HG02623 (cell line): ENCODE data around the gene RCBTB1.
A peak's percentile ranks its signal among the peaks of the same experiment; 100 is the strongest.

ENCODE experiments used
- ATAC-seq: cut with Tn5 transposase; IDR thresholded peaks from one replicate; pipeline ENCODE4 v1.9.1; 2021; ENCODE audit warnings: moderate library complexity; ENCODE audit not compliant: unreplicated experiment

RCBTB1 gene

DNA sequence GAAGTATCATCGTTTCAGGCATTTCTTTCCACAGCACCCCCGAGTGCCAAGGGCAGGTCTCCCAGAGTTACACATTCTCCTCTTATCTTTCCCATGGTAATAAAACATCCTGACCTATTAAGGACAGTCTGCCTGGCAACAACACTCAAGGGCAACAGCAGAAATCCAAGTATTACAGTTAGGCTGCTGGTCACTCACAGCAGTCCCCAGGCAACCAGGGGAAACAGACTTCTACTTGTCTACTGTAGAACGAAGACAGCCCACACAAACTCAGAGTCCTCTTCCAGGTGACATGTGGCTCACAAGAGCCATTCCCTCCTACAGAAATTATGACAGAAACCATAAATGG is 24.3 kb downstream of the RCBTB1 start:
- no peak for ATAC-seq

DNA sequence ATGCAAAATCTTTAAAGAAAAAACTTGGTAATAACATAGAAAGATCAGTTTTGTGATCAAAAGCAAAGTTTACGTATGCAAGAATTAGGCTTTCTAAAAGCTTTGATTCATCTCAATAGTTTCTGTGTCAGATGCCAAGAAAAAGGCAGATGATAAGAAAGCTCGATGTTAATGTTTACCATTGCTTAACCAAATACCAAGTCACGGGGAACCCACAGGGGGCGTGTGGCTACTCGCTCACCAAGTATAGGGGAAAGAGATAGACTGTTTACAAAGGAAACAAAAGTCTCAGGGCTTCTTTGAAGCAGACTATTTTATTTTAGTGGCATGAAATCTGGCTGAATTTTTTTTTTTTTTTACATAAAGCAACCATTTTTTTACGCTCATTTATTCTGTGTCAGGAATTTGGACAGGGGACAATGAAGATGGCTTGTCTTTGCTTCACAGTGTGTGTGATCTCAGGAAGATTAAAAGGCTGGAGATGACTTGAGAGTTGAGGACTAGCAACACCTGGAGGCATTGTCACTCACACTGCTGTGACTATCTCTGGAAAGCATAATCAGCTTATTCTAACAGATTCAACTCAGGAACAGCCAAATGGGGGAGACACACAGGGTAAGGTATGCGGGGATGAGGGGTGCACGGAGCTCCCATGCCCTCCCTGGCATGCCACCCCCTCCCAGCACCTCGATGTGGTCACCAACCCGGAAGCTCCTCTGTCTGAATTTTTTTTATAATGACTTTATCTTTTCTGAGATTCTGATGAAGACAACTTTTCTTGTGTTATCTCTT is 24.9 kb downstream of the RCBTB1 start:
- ATAC-seq, result no peak

- no peak for ATAC-seq
Observed at GRCh38 chr13:49559006-49559405, 26.4 kb downstream of the RCBTB1 start.

DNA sequence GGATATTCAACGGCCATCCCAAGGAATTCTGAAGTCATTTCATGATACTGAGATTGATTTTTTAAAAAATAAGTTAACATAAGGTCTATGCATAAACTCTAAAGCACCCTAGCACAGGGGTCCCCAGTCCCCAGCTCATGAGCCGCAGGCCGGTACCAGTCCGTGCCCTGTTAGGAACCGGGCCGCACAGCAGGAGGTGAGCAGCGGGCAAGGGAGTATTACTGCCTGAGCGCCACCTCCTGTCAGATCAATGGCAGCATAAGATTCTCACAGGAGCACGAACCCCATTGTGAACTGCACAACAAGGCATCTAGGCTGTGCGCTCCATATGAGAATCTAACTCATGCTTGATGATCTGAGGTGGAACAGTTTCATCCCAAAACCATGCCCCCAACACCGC is 31.0 kb downstream of the RCBTB1 start:
- no peak for ATAC-seq

GRCh38 chr13:49553888-49554287 is 31.5 kb downstream of the RCBTB1 start:
- no peak for ATAC-seq

DNA sequence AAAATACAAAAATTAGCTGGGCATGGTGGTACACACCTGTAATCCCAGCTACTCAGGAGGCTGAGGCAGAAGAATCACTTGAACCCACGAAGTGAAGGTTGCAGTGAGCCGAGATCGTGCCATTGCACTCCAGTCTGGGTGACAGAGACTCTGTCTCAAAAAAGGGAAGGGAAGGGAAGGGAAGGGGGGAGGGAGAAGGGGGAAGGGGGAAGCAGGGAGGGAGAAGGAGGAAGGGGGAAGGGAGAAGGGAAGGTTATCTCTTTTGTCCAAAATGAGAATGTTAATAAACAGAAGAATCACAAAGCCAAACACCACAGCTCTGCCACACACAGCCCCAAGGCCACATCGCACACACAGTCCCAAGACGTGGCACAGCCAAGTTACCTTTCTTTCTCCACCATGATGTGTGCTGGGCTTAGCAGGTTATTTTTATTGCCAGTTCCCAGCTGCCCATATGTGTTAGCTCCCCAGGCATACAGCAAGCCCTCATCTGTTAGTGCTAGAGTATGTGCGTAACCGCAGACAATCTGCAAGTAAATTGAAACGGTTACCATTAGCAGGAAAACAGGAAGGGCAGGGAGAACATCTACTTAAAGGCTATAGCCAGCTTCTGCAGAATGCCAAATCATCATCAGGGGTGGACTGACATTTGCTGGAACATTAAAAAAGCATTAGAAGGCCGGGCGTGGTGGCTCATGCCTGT is 34.3 kb downstream of the RCBTB1 start:
- ATAC-seq, result no peak

DNA sequence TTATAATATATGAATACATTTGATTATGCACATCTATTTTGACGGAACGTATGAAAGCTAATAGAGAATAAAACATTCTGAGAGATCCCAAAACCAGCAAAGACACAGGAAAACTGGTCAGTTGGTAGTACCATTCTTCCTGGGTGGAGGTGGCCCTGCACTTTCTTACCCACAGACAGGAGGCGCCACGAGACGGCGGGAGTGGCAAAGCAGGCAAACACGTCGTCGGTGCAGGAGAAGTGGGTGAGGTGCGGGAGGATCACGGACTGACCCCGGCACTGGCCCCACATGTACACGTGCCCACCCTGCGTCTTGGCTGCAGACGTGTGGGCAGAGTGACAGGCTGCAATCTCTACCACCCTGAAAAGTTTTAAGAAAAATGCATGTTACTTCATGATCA is 36.1 kb downstream of the RCBTB1 start:
- no peak for ATAC-seq

- ATAC-seq, result no peak
Observed at GRCh38 chr13:49546561-49546960, 38.8 kb downstream of the RCBTB1 start.

GRCh38 chr13:49545661-49546060 is 39.7 kb downstream of the RCBTB1 start:
- no peak for ATAC-seq

DNA sequence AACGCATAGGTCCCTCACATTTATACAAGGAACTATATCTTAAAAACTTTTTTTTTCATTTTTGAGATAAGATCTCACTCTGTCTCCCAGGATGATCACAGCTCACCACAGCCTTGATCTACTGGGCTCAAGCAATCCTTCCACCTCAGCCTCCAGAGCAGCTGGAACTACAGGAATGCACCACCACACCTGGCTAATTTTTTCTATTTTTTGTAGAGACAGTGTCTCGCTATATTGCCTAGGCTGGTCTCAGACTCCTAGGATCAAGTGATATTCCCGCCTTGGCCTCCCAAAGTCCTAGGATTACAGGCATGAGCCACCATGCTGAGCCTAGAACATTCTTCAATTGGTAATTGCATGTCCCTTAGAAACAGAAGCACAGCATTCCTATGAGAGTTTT is 41.7 kb downstream of the RCBTB1 start:
- ATAC-seq, result no peak

DNA sequence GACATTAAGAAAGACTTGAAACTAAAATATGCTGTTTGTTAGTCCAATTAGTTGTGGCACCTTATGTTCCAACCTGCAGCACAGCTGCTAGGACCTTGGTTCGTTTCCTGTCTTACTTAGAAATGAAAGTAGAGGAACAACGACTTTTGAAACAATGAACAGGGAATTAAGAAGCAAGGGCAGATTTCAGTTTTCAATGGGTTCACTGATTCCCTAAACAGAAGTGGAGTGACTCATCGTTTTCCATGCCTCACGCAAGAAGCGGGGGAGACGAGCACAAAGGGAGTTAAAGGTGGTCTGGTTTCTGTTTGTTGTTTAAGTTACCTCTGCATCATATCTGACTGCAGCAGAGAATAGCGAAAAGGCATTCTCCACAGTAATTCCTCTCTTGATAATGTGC is 44.8 kb downstream of the RCBTB1 start:
- ATAC-seq, result no peak

- ATAC-seq, result no peak
Observed at GRCh38 chr13:49539746-49540145, 45.6 kb downstream of the RCBTB1 start.

DNA sequence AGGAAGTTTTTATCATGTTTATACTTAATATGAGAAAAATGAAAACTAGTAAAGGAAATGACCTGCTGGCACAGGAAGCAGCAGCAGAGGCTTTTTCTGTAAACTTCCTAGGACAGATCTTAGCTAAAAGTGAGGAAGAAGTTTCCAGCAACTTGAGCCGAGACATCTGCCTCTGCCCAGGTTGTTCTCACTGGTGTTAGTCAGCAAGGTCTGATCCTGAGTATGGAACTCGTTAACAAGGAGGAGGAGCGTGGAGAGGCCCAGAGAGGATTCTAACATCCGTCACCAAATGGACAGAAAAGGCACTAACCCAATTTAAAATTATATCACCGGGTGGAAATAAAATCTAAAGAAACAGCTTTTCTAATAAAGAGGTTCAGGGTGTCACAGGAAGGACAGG is 46.0 kb downstream of the RCBTB1 start:
- ATAC-seq, result no peak

GRCh38 chr13:49538404-49538803 is 47.0 kb downstream of the RCBTB1 start:
- no peak for ATAC-seq

- ATAC-seq, result no peak
Observed at GRCh38 chr13:49536144-49536873, 49.0 kb downstream of the RCBTB1 start.

GRCh38 chr13:49533591-49534269 is 51.6 kb downstream of the RCBTB1 start:
- no peak for ATAC-seq

DNA sequence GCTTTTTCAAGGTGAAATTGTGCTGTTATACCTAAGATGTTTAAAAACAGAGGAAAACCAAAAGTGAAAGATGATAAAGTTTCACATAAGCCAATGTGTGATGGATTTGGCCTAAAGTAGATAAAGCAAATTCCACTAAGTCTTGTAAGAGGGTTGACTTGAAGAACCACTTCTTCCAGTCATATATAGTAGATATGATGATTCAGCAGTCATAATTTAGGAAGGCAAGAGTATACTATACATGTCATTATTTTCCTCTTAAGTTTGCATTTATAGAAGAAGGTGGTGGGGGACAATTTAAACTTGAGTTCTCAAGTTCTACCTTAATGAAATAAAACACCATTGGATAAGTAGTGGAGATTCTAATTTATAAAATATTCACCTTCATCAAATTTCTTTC is 52.3 kb downstream of the RCBTB1 start:
- no peak for ATAC-seq

DNA sequence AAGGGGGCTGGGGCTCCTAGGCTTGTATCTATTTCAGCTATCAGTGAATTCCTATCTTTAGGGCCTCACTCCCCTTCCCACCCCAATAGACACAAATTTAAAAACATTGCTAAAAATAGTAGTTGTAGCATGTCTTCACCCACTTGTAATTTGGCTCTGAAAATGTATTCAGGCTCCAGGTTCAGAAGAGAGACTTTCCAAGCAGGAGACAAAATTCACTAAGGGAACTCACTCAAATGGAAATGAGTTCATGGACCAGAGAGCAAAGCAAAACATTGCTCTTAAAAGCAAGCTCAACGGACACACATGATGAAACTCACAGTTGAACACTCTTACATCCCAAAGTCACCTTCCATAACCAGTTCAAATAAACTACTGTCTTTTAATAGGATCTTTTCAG is 52.8 kb downstream of the RCBTB1 start:
- no peak for ATAC-seq

- ATAC-seq, result peak; percentile 44
Observed at GRCh38 chr13:49530457-49530856, 54.9 kb downstream of the RCBTB1 start.

DNA sequence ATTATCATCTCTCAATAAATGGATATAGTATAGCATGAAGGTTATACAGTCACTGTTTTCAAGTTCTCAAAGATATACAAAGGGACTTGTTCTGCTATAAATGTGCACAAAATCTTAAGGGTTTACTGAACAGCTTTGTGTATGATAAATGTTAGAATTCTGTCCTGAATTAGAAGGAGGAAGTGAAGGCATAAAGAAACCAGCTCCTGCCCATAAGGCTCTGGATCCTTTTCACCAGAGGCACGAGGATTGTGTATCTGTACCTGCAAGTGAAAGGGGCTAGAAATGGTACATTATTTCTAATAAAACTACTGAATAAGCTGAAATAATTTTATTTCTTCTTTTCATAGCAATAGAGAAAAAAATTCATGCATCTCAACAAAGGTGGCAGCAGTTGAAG is 57.2 kb downstream of the RCBTB1 start:
- no peak for ATAC-seq

GRCh38 chr13:49527123-49527522 is 58.2 kb downstream of the RCBTB1 start:
- ATAC-seq, result no peak
